HEK293T (cell line): ENCODE results near the gene GNAQ.
A peak's percentile ranks its signal among the peaks of the same experiment; 100 is the strongest.

Experiments used
- CTCF ChIA-PET: fragments of 350-600 bp; formaldehyde crosslinking; extraction: SDS; loops from one replicate; lab custom pipeline; 2021; ENCODE audit warnings: antibody characterized with exemption, inconsistent platforms; lab: Yijun Ruan, JAX
- POLR2A ChIA-PET: fragments of 350-600 bp; formaldehyde crosslinking; extraction: SDS; loops from one replicate; lab custom pipeline; 2020; ENCODE audit warnings: antibody characterized with exemption, inconsistent platforms; lab: Yijun Ruan, JAX
- DNase-seq: peaks from one replicate; pipeline ENCODE4 v3.0.0; 2012; ENCODE audit warnings: mixed read lengths; ENCODE audit errors: extremely low spot score
- ARNT ChIP-seq: fragments of 450-650 bp; IDR thresholded peaks from 2 replicates; pipeline ENCODE4 v1.6.1; 2017; ENCODE audit warnings: mild to moderate bottlenecking
- BHLHE40 ChIP-seq: fragments of 450-650 bp; IDR thresholded peaks from 2 replicates; pipeline ENCODE4 v1.6.1; 2016; ENCODE audit warnings: mild to moderate bottlenecking, moderate library complexity, borderline replicate concordance
- CTBP1 ChIP-seq: fragments of 450-650 bp; IDR thresholded peaks from 2 replicates; pipeline ENCODE4 v1.6.1; 2016; ENCODE audit warnings: borderline replicate concordance
- ELF4 ChIP-seq: fragments of 450-650 bp; IDR thresholded peaks from 2 replicates; pipeline ENCODE4 v1.6.1; 2017; ENCODE audit warnings: antibody characterized with exemption
- FOXA1 ChIP-seq: fragments of 450-650 bp; IDR thresholded peaks from 2 replicates; pipeline ENCODE4 v1.6.1; 2016; ENCODE audit warnings: mild to moderate bottlenecking
- FOXK2 ChIP-seq: fragments of 450-650 bp; IDR thresholded peaks from 2 replicates; pipeline ENCODE4 v1.6.1; 2016; ENCODE audit warnings: mild to moderate bottlenecking
- FOXM1 ChIP-seq: fragments of 450-650 bp; IDR thresholded peaks from 2 replicates; pipeline ENCODE4 v1.6.1; 2017; ENCODE audit warnings: mild to moderate bottlenecking, borderline replicate concordance
- HDGF ChIP-seq: fragments of 450-650 bp; IDR thresholded peaks from 2 replicates; pipeline ENCODE4 v1.6.1; 2017; ENCODE audit warnings: antibody characterized with exemption, borderline replicate concordance
- L3MBTL2 ChIP-seq: fragments of 450-650 bp; conservative IDR thresholded peaks from 2 replicates; pipeline ENCODE4 v1.6.1; 2016; ENCODE audit warnings: mild to moderate bottlenecking
- LEF1 ChIP-seq: fragments of 450-650 bp; IDR thresholded peaks from 2 replicates; pipeline ENCODE4 v1.6.1; 2017; ENCODE audit warnings: mild to moderate bottlenecking, borderline replicate concordance
- NFRKB ChIP-seq: fragments of 450-650 bp; IDR thresholded peaks from 2 replicates; pipeline ENCODE4 v1.6.1; 2016; ENCODE audit warnings: mild to moderate bottlenecking, moderate library complexity
- PKNOX1 ChIP-seq: fragments of 450-650 bp; IDR thresholded peaks from 2 replicates; pipeline ENCODE4 v1.6.1; 2016
- SP1 ChIP-seq: fragments of 450-650 bp; IDR thresholded peaks from 2 replicates; pipeline ENCODE4 v1.6.1; 2017
- SUZ12 ChIP-seq: fragments of 450-650 bp; IDR thresholded peaks from 2 replicates; pipeline ENCODE4 v1.6.1; 2016; ENCODE audit warnings: mild to moderate bottlenecking
- TARDBP ChIP-seq: fragments of 450-650 bp; IDR thresholded peaks from 2 replicates; pipeline ENCODE4 v1.6.1; 2016
- ZNF384 ChIP-seq: fragments of 450-650 bp; IDR thresholded peaks from 2 replicates; pipeline ENCODE4 v1.6.1; 2016

The GNAQ gene

GRCh38 chr9:77981332-77981731, 50.3 kb downstream of the GNAQ start:
- CTCF ChIA-PET: interaction anchor here (0.6 kb wide), 1 partner anchor 241 kb away, joined by 3 read pairs; no protein-coding TSS in a partner anchor
- POLR2A ChIA-PET: no interaction called here
- TF ChIP-seq TARDBP (no peak), HDGF (no peak), CTBP1 (no peak), SUZ12 (no peak), FOXK2 (no peak), ZNF384 (no peak), L3MBTL2 (no peak), LEF1 (no peak), PKNOX1 (no peak)
- peak; percentile 26 for DNase-seq

- DNase-seq: no peak
- TF ChIP-seq BHLHE40 (no peak), HDGF (no peak), FOXK2 (no peak), SUZ12 (no peak), ELF4 (no peak), FOXM1 (no peak), PKNOX1 (no peak), ARNT (no peak), LEF1 (no peak)
- POLR2A ChIA-PET: no interaction called here
- CTCF ChIA-PET: no interaction called here
These were observed 51.0 kb downstream of the GNAQ start for GRCh38 chr9:77980622-77981021.

- no peak for DNase-seq
- ChIA-PET POLR2A (no interaction called here), CTCF (no interaction called here)
- TF ChIP-seq CTBP1 (no peak), FOXA1 (no peak), BHLHE40 (no peak), PKNOX1 (no peak), LEF1 (no peak), HDGF (no peak), L3MBTL2 (no peak), FOXM1 (no peak), ELF4 (no peak), TARDBP (no peak), NFRKB (no peak), SUZ12 (no peak), ARNT (no peak), SP1 (no peak), ZNF384 (no peak), FOXK2 (no peak)
These were observed 53.4 kb downstream of the GNAQ start for GRCh38 chr9:77978086-77978781.

GRCh38 chr9:77977210-77977611, 54.4 kb downstream of the GNAQ start:
- TF ChIP-seq ZNF384: peak; percentile 66
- no peak for TF ChIP-seq SP1
- no peak for TF ChIP-seq CTBP1
- no peak for TF ChIP-seq PKNOX1
- TF ChIP-seq HDGF: no peak
- DNase-seq: peak; percentile 61
- ChIA-PET POLR2A (interaction anchor here (1.0 kb wide), 2 partner anchors 55 to 320 kb away, joined by 3 read pairs; partner anchors contain the start of gene PSAT1), CTCF (interaction anchor here (0.6 to 2.9 kb wide), 10 partner anchors 9 to 313 kb away, joined by 3 to 17 read pairs (median 3); no protein-coding TSS in a partner anchor)

GRCh38 chr9:77975806-77976205, 55.8 kb downstream of the GNAQ start:
- no peak for DNase-seq
- TF ChIP-seq FOXA1 (no peak), CTBP1 (no peak)
- CTCF ChIA-PET: interaction anchor here (0.6 to 2.9 kb wide), 3 partner anchors 9 to 60 kb away, joined by 3 to 17 read pairs (median 4); no protein-coding TSS in a partner anchor
- POLR2A ChIA-PET: no interaction called here

- CTCF ChIA-PET: interaction anchor here (0.6 to 2.9 kb wide), 2 partner anchors 60 to 919 kb away, joined by 5 to 17 read pairs; no protein-coding TSS in a partner anchor
- no peak for TF ChIP-seq LEF1
- TF ChIP-seq FOXK2: no peak
- TF ChIP-seq PKNOX1: peak; percentile 93
- DNase-seq: no peak
These were observed 56.6 kb downstream of the GNAQ start for GRCh38 chr9:77975036-77975435.

More at GRCh38 chr9:77975036-77975435, 56.6 kb downstream of the GNAQ start:
- POLR2A ChIA-PET: no interaction called here
